ENCODE data around the gene YJEFN3. TPM values are rescaled to one million over a fixed set of nuclear protein-coding genes. Genes with fewer than 3 reads are reported as not detected.

Gene YJEFN3
- total RNA-seq, 1 donor from 2014 or later: 18.1 TPM

- H3K9me3 Mint-ChIP-seq: no peaks in the 10 kb centered on the region
- H3K27ac Mint-ChIP-seq (ENCODE audit: unreplicated experiment): no peak overlapping the region
- peaks cover 8% of the 10 kb centered on the region for H3K36me3 Mint-ChIP-seq (ENCODE audit: low read depth)
- DNase-seq (ENCODE audit: low read depth, low spot score): no peak
- peak overlapping the region; percentile 47 for H3K4me3 Mint-ChIP-seq
- TF ChIP-seq, protein P1, sequence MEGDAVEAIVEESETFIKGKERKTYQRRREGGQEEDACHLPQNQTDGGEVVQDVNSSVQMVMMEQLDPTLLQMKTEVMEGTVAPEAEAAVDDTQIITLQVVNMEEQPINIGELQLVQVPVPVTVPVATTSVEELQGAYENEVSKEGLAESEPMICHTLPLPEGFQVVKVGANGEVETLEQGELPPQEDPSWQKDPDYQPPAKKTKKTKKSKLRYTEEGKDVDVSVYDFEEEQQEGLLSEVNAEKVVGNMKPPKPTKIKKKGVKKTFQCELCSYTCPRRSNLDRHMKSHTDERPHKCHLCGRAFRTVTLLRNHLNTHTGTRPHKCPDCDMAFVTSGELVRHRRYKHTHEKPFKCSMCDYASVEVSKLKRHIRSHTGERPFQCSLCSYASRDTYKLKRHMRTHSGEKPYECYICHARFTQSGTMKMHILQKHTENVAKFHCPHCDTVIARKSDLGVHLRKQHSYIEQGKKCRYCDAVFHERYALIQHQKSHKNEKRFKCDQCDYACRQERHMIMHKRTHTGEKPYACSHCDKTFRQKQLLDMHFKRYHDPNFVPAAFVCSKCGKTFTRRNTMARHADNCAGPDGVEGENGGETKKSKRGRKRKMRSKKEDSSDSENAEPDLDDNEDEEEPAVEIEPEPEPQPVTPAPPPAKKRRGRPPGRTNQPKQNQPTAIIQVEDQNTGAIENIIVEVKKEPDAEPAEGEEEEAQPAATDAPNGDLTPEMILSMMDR (conservative IDR thresholded peaks at IDR 0.05): no peak
- peaks cover 41% of the 10 kb centered on the region for H3K4me1 Mint-ChIP-seq
- H3K27me3 Mint-ChIP-seq (ENCODE audit: low read depth): peaks cover 22% of the 10 kb centered on the region
These were observed 5.1 kb downstream of the YJEFN3 start for GRCh38 chr19:19533841-19534240.

DNA sequence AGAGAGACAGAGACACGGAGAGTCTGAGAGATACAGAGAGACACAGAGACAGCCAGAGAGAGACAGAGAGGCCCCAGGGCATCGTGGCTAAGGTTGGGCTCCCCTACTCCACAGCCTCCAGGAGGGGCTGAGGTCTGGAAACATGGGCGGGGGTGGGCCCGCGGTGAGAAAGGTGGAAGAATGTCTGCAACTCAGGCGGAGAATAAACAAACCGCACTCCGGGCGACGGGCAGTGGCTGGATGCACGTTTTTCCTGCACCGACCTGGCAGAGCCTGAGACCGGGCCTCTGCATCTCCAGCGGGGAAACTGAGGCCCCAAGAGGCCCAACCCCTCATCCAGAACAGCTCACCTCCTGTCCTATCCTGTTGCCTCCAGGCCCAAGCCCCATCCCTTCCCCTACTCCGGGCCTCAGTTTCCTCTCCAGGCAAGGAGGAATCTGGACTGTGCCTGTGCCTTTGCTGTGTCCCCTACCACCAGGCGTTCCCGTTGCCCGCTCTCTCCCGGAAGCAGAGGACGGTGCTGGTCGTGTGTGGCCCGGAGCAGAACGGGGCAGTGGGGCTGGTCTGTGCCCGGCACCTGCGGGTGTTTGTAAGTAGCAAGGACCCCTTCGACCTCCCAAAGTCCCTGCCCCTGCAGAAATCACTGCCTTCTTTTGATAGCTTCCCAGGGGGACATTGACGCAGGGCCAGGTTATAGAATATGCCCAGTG, 6.0 kb downstream of the YJEFN3 start:
- Mint-ChIP-seq H3K9me3 (no peaks in the 10 kb centered on the region), H3K27me3 (ENCODE audit: low read depth) (peaks cover 26% of the 10 kb centered on the region), H3K36me3 (ENCODE audit: low read depth) (peaks cover 8% of the 10 kb centered on the region), H3K27ac (ENCODE audit: unreplicated experiment) (no peak overlapping the region), H3K4me3 (peak overlapping the region; percentile 47), H3K4me1 (peaks cover 38% of the 10 kb centered on the region)
- DNase-seq (ENCODE audit: low read depth, low spot score): no peak
- TF ChIP-seq, protein P1 (conservative IDR thresholded peaks at IDR 0.05): no peak

- TF ChIP-seq, protein P1 (conservative IDR thresholded peaks at IDR 0.05): no peak
- Mint-ChIP-seq H3K4me3 (peak overlapping the region; percentile 82), H3K9me3 (no peaks in the 10 kb centered on the region), H3K27me3 (ENCODE audit: low read depth) (peaks cover 26% of the 10 kb centered on the region), H3K27ac (ENCODE audit: unreplicated experiment) (no peak overlapping the region), H3K36me3 (ENCODE audit: low read depth) (peaks cover 8% of the 10 kb centered on the region), H3K4me1 (peaks cover 31% of the 10 kb centered on the region)
- DNase-seq (ENCODE audit: low read depth, low spot score): no peak
These were observed 6.8 kb downstream of the YJEFN3 start for GRCh38 chr19:19535311-19536191.

DNA sequence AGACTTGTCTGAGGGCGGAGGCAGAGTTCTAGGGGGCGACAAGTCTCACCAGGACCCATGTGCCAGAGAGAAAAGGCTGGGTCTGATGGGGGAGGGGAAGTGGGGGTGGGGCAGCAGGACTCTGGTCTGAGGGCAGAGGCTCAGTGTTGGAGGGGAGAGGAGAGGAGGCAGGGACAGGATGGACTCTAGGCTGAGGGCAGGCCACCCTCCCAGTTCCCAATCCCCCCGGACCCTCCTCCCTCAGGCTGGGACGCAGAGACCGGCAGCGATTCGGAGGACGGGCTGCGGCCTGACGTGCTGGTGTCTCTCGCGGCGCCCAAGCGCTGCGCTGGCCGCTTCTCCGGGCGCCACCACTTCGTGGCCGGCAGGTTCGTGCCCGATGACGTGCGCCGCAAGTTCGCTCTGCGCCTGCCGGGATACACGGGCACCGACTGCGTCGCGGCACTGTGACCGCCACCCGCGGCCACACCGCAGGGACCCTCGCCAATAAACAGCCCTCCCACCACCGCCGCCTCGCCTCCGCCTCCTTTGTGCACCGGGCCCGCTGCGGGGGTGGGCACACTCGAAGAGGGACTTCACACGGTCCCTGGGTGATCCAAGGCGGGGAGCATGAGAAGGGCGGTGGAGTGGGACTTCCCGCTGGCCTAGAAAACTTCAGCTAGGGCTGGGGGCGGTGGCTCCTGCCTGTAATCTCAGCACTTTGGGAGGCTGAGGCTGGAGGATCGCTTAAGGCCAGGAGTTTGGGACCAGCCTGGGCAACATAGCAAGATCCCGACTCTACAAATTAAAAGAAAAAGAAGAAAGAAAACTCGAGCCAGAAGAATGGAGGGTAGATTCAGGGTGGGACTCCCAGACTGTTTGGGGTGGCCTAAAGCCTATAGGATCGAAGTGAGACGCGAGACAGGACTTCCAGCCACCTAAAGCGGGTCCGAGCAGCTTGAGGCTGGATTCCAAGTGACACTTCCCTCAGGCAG, 8.7 kb downstream of the YJEFN3 start:
- peak overlapping the region; percentile 82 for H3K4me3 Mint-ChIP-seq
- H3K9me3 Mint-ChIP-seq: no peaks in the 10 kb centered on the region
- TF ChIP-seq, protein P1 (conservative IDR thresholded peaks at IDR 0.05): no peak
- no peak overlapping the region for H3K27ac Mint-ChIP-seq (ENCODE audit: unreplicated experiment)
- H3K27me3 Mint-ChIP-seq (ENCODE audit: low read depth): peaks cover 23% of the 10 kb centered on the region
- no peak for DNase-seq (ENCODE audit: low read depth, low spot score)
- peaks cover 19% of the 10 kb centered on the region for H3K4me1 Mint-ChIP-seq
- peaks cover 5% of the 10 kb centered on the region for H3K36me3 Mint-ChIP-seq (ENCODE audit: low read depth)
